GM13976 (cell line): ENCODE measurements around the gene TECR.
"Not testable (repeated sequence)": the region's sequence is repeated elsewhere in the genome, so short reads cannot be mapped to it uniquely, and the experiment has no call there.

ENCODE experiments used
- DNase-seq: peaks from one replicate; pipeline ENCODE4 v3.0.0; 2012; ENCODE audit warnings: low spot score
- in situ Hi-C: fragments of 300-500 bp; cut with MboI; formaldehyde crosslinking; loops from one replicate; pipeline ENCODE4 v1.12.0; 2022; ENCODE audit warnings: low sequenced_read_pairs, mixed read lengths, inconsistent platforms; ENCODE audit not compliant: unreplicated experiment
- TF ChIP-seq, protein P1 (sequence below): IDR thresholded peaks from 2 replicates; pipeline ENCODE4 v1.5.1; 2012; ENCODE audit warnings: borderline replicate concordance, mild to moderate bottlenecking; ENCODE audit not compliant: insufficient read depth; ENCODE audit errors: extremely low read depth, missing control alignments, control extremely low read depth

Gene TECR

GRCh38 chr19:14497228-14497921 lies 32.0 kb upstream of the TECR start:
- in situ Hi-C loops: loop anchor here (25.0 kb wide), 1 partner anchor 310 kb away; no protein-coding TSS in a partner anchor

DNA sequence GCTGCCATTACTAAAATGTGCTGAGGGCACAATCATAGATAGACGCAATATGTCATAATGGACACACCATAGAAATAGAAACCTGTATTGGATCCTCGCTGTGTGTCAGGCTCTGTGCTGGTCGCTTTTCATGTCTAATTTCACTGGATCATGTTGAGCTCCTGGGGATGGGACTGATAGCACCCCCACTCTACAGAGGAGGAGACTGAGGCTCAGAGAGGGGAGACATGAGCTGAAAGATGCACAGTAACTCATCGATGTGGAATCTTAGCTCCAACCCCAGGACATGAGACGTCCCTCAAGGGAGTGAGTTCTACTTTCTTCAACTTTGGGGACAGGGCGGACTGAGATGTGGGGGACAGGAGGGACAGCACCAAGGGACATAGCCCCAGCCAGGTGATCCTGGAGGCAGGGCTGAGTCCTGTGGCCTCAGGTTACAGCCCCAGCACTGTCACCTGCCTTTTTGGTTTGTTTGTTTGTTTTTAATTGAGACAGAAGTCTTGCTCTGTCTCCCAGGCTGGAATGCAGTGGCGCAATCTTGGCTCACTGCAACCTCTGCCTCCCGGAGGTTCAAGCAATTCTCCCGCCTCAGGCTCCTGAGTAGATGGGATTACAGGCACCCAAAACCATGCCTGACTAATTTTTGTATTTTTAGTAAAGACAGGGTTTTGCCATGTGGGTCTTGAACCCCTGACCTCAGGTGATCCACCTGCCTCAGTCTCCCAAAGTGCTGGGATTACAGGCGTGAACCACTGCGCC lies 26.9 kb upstream of the TECR start:
- DNase-seq: no peak
- in situ Hi-C loops: no loop called here
- TF ChIP-seq, protein P1, sequence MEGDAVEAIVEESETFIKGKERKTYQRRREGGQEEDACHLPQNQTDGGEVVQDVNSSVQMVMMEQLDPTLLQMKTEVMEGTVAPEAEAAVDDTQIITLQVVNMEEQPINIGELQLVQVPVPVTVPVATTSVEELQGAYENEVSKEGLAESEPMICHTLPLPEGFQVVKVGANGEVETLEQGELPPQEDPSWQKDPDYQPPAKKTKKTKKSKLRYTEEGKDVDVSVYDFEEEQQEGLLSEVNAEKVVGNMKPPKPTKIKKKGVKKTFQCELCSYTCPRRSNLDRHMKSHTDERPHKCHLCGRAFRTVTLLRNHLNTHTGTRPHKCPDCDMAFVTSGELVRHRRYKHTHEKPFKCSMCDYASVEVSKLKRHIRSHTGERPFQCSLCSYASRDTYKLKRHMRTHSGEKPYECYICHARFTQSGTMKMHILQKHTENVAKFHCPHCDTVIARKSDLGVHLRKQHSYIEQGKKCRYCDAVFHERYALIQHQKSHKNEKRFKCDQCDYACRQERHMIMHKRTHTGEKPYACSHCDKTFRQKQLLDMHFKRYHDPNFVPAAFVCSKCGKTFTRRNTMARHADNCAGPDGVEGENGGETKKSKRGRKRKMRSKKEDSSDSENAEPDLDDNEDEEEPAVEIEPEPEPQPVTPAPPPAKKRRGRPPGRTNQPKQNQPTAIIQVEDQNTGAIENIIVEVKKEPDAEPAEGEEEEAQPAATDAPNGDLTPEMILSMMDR: no peak

More at GRCh38 chr19:14497228-14497921, 32.0 kb upstream of the TECR start:
- DNase-seq: peak; percentile 21
- TF ChIP-seq, protein P1: no peak

DNA sequence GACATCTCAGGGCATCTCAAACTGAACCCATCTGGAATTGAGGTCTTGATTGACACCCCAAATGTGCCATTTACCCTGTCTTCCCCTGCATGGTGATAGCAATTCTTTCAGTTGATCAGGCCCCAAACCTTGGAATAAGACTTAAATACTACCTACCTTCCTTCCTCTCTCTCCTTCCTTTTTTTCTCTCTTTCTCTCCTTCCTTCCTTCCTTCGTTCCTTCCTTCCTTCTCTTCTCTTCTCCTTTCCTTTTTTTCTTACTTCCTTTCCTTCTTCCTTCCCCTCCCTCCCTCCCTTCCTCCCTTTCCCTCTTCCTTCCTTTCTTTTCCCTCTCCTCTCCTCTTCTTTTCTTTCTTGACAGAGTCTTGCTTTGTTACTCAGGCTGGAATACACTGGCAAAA lies 26.1 kb upstream of the TECR start:
- in situ Hi-C loops: no loop called here
- TF ChIP-seq, protein P1: no peak

DNA sequence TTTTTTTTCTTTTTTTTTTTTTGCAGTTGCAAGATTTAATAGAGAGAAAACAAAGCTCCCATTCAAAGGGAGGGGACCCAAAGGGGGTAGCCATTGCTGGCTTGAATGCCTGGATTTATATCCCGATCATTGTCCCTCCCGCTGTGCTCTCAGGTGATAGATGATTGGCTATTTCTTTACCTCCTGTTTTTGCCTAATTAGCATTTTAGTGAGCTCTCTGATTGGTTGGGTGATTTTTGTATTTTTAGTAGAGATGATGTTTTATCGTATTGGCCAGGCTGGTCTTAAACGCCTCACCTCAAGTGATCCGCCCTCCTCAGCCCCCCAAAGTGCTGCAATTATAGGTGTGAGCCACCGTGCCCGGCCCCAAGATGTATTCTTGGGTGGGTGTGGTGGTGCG lies 24.8 kb upstream of the TECR start:
- in situ Hi-C loops, DNase-seq: not testable (repeated sequence)

More for the DNA sequence above, 26.1 kb upstream of the TECR start:
- DNase-seq: no peak

DNA sequence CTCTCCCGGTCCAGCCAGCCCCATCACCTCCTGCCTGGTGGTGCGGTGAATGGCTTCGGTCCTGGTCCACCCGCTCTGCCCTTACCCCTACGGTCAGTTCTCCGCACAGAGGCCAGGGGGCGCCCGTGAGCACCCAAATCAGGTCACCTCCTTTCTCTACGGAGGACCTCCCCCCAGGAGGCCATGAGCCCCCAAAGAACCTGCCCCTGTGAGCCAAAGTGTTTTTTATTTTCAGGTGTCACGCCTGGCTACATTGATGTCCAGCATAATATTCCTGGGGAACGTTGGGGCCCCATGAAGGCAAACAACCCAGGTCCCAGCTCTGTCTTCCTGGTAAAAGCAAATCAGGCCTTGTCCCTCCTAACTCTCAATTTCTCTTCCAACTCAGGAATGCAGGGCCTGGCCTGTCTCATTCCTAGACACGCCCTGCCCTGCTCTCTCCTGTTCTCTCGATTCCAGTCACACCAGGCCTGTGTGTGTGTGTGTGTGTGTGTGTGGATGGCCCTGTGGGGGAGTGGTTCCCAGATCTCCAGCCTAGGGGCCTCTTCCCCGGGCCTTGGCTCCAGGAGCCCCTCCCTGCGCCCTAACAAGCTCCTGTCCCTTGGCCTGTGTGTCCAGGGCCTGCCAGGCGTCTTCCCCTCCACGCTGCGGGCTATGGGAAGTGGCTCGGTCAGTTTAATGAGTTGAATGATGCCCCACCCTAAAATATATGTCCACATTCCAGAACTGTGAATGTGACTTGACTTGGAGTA lies 23.7 kb upstream of the TECR start:
- TF ChIP-seq, protein P1: peak; percentile 64
- in situ Hi-C loops: no loop called here
- peak; percentile 89 for DNase-seq

DNA sequence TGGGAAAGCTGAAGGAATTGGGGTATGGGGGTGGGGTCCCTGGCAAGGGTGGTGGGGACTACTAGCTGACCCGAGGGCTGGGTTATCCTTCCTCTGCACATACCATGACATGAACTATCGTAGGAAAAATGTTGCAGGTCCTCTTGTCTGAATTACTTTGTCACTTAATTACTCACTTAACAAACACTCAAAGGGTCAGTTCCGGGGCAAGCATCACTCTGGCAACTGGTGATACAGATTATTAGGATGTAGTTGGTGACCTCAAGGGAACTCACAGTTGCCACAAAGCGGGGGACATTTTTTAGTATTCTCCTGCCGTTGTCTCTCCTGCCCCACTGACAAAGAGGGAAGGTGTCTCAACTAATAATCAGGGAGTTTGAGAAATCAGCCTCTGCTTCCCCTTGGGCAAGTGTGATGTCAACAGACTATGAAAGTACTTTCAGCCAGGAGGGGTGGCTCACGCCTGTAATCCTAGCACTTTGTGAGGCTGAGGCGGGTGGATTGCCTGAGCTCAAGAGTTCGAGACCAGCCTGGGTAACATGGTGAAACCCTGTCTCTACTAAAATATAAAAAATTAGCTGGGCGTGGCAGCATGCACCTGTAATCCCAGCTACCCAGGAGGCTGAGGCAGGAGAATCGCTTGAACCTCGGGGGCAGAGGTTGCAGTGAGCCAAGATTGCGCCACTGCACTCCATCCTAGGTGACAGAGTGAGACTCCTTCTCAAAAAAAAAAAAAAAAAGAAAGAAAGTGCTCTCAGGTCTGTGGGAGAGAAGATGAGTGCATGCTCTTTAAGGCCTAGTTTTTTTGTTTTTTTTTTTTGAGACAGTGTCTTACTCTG lies 21.5 kb upstream of the TECR start:
- in situ Hi-C loops: no loop called here
- TF ChIP-seq, protein P1: no peak
- DNase-seq: no peak
